ENCODE data around the gene RTRAF. TPM values are rescaled to one million over a fixed set of nuclear protein-coding genes. Genes with fewer than 3 reads are reported as not detected.

Gene RTRAF
- total and polyA plus RNA-seq, 10 of the 15 experiments (the other 5 are each of a cell fraction or from before 2014, with no cell fraction given), result 248 to 540 (median 368) TPM

DNA sequence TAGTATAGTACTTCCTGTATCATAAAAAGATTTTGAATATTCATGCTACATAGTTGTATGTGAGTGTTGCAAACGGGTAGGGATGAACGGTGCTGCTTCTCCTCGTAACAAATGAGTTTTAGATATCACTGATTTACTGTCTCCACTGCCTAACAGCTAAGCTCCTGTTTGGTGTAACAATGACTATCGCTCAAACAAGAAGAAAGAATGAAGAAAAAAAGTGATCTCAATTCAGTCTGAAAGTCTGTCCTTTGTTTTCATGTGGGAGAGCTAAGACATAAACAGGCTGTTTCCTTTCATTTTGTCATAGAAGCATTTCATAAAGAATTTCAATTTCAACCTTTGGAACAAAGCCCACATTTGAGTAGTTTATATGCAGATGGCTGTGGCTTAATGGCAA lies 26.1 kb upstream of the RTRAF start (continued):
- TF ChIP-seq, protein P1, sequence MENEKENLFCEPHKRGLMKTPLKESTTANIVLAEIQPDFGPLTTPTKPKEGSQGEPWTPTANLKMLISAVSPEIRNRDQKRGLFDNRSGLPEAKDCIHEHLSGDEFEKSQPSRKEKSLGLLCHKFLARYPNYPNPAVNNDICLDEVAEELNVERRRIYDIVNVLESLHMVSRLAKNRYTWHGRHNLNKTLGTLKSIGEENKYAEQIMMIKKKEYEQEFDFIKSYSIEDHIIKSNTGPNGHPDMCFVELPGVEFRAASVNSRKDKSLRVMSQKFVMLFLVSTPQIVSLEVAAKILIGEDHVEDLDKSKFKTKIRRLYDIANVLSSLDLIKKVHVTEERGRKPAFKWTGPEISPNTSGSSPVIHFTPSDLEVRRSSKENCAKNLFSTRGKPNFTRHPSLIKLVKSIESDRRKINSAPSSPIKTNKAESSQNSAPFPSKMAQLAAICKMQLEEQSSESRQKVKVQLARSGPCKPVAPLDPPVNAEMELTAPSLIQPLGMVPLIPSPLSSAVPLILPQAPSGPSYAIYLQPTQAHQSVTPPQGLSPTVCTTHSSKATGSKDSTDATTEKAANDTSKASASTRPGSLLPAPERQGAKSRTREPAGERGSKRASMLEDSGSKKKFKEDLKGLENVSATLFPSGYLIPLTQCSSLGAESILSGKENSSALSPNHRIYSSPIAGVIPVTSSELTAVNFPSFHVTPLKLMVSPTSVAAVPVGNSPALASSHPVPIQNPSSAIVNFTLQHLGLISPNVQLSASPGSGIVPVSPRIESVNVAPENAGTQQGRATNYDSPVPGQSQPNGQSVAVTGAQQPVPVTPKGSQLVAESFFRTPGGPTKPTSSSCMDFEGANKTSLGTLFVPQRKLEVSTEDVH (IDR thresholded peaks at IDR 0.05; ENCODE audit: low read depth, partially characterized antibody), result no peak
- TF ChIP-seq HCFC1 (IDR thresholded peaks at IDR 0.05; ENCODE audit: low read length) (no peak), KAT2A (conservative IDR thresholded peaks at IDR 0.05; ENCODE audit: control insufficient read depth, low read depth, low read length) (no peak), TARDBP (IDR thresholded peaks at IDR 0.05; ENCODE audit: borderline replicate concordance) (no peak), TCF7 (IDR thresholded peaks at IDR 0.05; ENCODE audit: borderline replicate concordance) (no peak), IKZF2 (IDR thresholded peaks at IDR 0.05) (no peak), JUND (IDR thresholded peaks at IDR 0.05; ENCODE audit: low read depth, low read length) (no peak), ETV6 (conservative IDR thresholded peaks at IDR 0.05 in 1 of 2, IDR thresholded peaks at IDR 0.05 in 1 of 2; ENCODE audit: borderline replicate concordance in 1 of 2, low read depth in 1 of 2) (no peak)

DNA sequence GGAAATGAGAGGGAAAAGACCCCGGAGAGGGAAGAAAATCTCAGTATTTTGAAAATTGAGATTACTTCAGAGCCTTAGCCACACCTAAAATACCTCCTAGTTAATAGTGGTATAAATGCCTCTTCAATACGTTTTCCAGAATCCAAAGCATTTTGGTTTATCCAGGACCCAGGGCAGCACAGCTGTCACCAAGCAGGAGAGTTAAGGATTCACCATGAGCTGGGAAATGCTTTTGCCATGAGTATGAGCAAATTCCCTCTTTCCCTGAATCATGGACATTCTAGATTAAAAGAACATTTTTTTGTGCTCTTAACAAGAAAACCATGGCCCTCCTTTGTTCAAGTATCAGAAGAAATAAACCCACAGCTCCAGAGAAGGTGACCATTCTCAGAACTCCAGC lies 21.8 kb upstream of the RTRAF start:
- Histone ChIP-seq H3K36me3 (ENCODE audit: control insufficient read depth in 2 of 2, insufficient read depth in 2 of 2, low read length in 1 of 2) (peaks cover 0 to 3% of the 10 kb centered on the region in 2 experiments; a peak in 1 of 4 replicates), H3K79me2 (ENCODE audit: control insufficient read depth, insufficient read depth, low read length) (no peaks in the 10 kb centered on the region), H3K4me1 (ENCODE audit: control insufficient read depth, insufficient read depth, low read length) (no peaks in the 10 kb centered on the region), H2AFZ (ENCODE audit: control insufficient read depth, low read depth, low read length) (no peak overlapping the region), H4K20me1 (ENCODE audit: control insufficient read depth, insufficient read depth) (no peaks in the 10 kb centered on the region; the same call in 1 of the 2 replicates), H3K27me3 (replicated peaks in 1 of 2; ENCODE audit: control insufficient read depth in 2 of 2, insufficient read depth in 2 of 2, low read length in 1 of 2) (no peaks in the 10 kb centered on the region), H3K9me3 (replicated peaks; ENCODE audit: control insufficient read depth, insufficient read depth, low read length) (no peaks in the 10 kb centered on the region), H3K9ac (ENCODE audit: control insufficient read depth, insufficient read depth, low read length) (no peak overlapping the region), H3K27ac (ENCODE audit: control insufficient read depth, insufficient read depth) (no peak overlapping the region), H3K4me2 (ENCODE audit: control insufficient read depth, insufficient read depth) (no peak overlapping the region), H3K4me3 (no peak overlapping the region)
- no peak for DNase-seq (ENCODE audit: low read depth, low spot score)
- SMC1A ChIA-PET (ENCODE audit: uncharacterized antibody, unreplicated experiment), result interaction anchor here (0.9 to 3.5 kb wide), 3 partner anchors 11 to 89 kb away, joined by 3 to 15 read pairs (median 4); no protein-coding TSS in a partner anchor
- TF ChIP-seq SP1 (IDR thresholded peaks at IDR 0.05; ENCODE audit: low read depth, low read length) (no peak), FOXM1 (IDR thresholded peaks at IDR 0.05; ENCODE audit: low read depth, low read length) (no peak), HDAC2 (IDR thresholded peaks at IDR 0.05) (no peak), ZNF622 (IDR thresholded peaks at IDR 0.05) (no peak), TCF12 (IDR thresholded peaks at IDR 0.05; ENCODE audit: low read depth, low read length) (no peak), EED (IDR thresholded peaks at IDR 0.05; ENCODE audit: low read depth) (no peak)
- TF ChIP-seq, protein P2, sequence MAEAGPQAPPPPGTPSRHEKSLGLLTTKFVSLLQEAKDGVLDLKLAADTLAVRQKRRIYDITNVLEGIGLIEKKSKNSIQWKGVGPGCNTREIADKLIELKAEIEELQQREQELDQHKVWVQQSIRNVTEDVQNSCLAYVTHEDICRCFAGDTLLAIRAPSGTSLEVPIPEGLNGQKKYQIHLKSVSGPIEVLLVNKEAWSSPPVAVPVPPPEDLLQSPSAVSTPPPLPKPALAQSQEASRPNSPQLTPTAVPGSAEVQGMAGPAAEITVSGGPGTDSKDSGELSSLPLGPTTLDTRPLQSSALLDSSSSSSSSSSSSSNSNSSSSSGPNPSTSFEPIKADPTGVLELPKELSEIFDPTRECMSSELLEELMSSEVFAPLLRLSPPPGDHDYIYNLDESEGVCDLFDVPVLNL (IDR thresholded peaks at IDR 0.05; ENCODE audit: low read depth, low read length), result no peak
- in situ Hi-C loops (cut with MboI) (no loop called here), intact Hi-C loops (cut with micrococcal nuclease; ENCODE audit: unreplicated experiment) (no loop called here)
- no peak for FAIRE-seq
- RAD21 ChIA-PET (ENCODE audit: unreplicated experiment), result interaction anchor here (1.0 to 1.8 kb wide), 2 partner anchors 11 to 12 kb away, joined by 3 to 9 read pairs; no protein-coding TSS in a partner anchor
- WGBS (ENCODE audit: insufficient coverage, insufficient replicate concordance, low lambda C conversion rate, missing lambda C conversion rate), result 72% methylated on average over 2 of the region's 2 CpGs
- no TSS peak for BruUV-seq (replicated peaks)
- POLR2A ChIA-PET, result interaction anchor here (0.6 kb wide), 1 partner anchor 279 kb away, joined by 3 read pairs; no protein-coding TSS in a partner anchor
- no peak for ATAC-seq
- CTCF ChIA-PET, result interaction anchor here (1.2 to 4.6 kb wide), 4 partner anchors 11 to 28 kb away, joined by 3 to 30 read pairs (median 4); no protein-coding TSS in a partner anchor
